DND-41 (cell line): Measurements from ENCODE around the gene INMT.

ENCODE experiments used
- ATAC-seq: fragments of 200-7000 bp; cut with Tn5 transposase; 3 replicates; pipeline ENCODE4 v1.9.1; 2021; ENCODE audit warnings: low read depth; ENCODE audit not compliant: insufficient read depth
- DNase-seq: peaks from one replicate; pipeline ENCODE4 v3.0.0-alpha.2; 2020
- H2AFZ ChIP-seq: 2 replicates; pipeline ENCODE4 v1.6.0; 2012; ENCODE audit warnings: low read depth, low read length
- H3K27ac ChIP-seq: 2 replicates; pipeline ENCODE4 v1.5.1; 2012; ENCODE audit warnings: low read length, inconsistent platforms
- H3K27me3 ChIP-seq: fragments of 200-600 bp; sonication (generic); 2 replicates; pipeline ENCODE4 v1.6.0; 2012; ENCODE audit warnings: low read length, mild to moderate bottlenecking, inconsistent platforms; ENCODE audit not compliant: insufficient read depth, poor library complexity
- H3K36me3 ChIP-seq: 2 replicates; pipeline ENCODE4 v1.5.1; 2012; ENCODE audit warnings: low read length, inconsistent platforms; ENCODE audit not compliant: insufficient read depth
- H3K4me1 ChIP-seq: 2 replicates; pipeline ENCODE4 v1.5.1; 2012; ENCODE audit warnings: mild to moderate bottlenecking, low read length; ENCODE audit not compliant: insufficient read depth
- H3K4me2 ChIP-seq: 2 replicates; pipeline ENCODE4 v1.6.0; 2012; ENCODE audit warnings: mild to moderate bottlenecking, moderate library complexity, low read length, inconsistent platforms; ENCODE audit not compliant: insufficient read depth
- H3K4me3 ChIP-seq, 2 experiments: fragments of 200-600 bp in 1 of 2; shearing (Covaris generic) in 1 of 2; 2 replicates each; pipeline ENCODE4 v1.5.1; 2012 to 2016; ENCODE audit warnings: inconsistent platforms in 2 of 2, low read length in 2 of 2, mild to moderate bottlenecking in 2 of 2, low read depth in 1 of 2, moderate library complexity in 1 of 2
- H3K79me2 ChIP-seq: 2 replicates; pipeline ENCODE4 v1.6.0; 2012; ENCODE audit warnings: low read length, inconsistent platforms; ENCODE audit not compliant: insufficient read depth
- H3K9ac ChIP-seq: 2 replicates; pipeline ENCODE4 v1.6.0; 2012; ENCODE audit warnings: low read depth, mild to moderate bottlenecking, inconsistent platforms, low read length, moderate library complexity
- H3K9me3 ChIP-seq: 2 replicates; pipeline ENCODE4 v1.5.1; 2012; ENCODE audit warnings: low read length, moderate library complexity, mild to moderate bottlenecking, inconsistent platforms; ENCODE audit not compliant: insufficient read depth, severe bottlenecking
- H4K20me1 ChIP-seq: 2 replicates; pipeline ENCODE4 v1.6.0; 2012; ENCODE audit warnings: low read length; ENCODE audit not compliant: insufficient read depth
- EZH2 ChIP-seq: IDR thresholded peaks from 3 replicates; pipeline ENCODE4 v1.6.1; 2012; ENCODE audit warnings: borderline replicate concordance, low read depth, mild to moderate bottlenecking, moderate library complexity, low read length, inconsistent platforms; ENCODE audit not compliant: severe bottlenecking
- TF ChIP-seq, protein P1 (sequence below): IDR thresholded peaks from 2 replicates; pipeline ENCODE4 v1.5.1; 2012; ENCODE audit warnings: borderline replicate concordance, low read length, moderate library complexity, mild to moderate bottlenecking; ENCODE audit not compliant: poor library complexity, severe bottlenecking; ENCODE audit errors: extremely low read depth

Gene INMT

DNA sequence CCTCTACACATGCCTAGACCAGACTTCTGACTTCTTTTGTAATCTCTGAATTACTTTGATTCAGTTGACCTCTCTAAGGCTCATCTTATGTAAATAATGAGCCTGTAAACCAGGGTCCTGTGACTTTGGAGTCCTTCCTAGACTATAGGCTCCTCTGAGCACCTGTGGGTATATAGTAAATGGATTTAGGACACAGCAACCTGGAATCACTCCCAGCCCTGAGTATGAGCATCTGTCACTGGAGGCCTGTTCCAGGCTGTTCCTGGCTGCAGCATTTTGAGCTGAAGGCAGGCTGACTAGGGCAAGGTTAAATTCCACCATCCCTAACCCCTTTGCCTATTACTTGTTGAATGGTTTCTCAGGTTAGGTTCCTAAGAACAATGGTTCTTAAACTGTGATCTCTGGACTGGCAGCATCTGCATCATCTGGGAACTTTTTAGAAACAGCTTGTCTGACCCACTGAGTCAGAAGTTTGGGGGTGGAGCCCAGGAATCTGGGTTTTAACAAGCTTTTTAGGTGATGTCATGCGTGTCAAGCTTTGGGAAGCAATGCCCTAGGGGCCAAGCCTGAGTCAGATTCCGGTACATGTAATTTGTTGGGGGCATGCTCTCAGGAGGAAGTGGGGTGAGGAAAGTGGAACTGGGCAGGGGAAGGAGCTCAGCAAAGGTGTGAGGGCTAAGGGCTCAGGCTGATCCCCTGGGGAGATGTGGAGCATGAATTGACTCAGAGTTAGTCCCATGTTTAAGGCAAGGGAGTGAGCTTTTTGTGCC, 47.5 kb downstream of the INMT start:
- Histone ChIP-seq H3K4me3 (no peak overlapping the region), H3K9ac (no peak overlapping the region), H3K4me2 (no peak overlapping the region)

GRCh38 chr7:30799976-30800661, 48.2 kb downstream of the INMT start:
- Histone ChIP-seq H3K9me3 (no peaks in the 10 kb centered on the region), H3K4me3 (no peak overlapping the region), H4K20me1 (peaks cover 12% of the 10 kb centered on the region; the same call in 1 of the 2 replicates), H3K9ac (no peak overlapping the region; the same call in 1 of the 2 replicates), H3K27ac (no peak overlapping the region), H3K4me2 (no peak overlapping the region), H3K36me3 (no peaks in the 10 kb centered on the region), H3K27me3 (no peaks in the 10 kb centered on the region), H2AFZ (no peak overlapping the region), H3K79me2 (no peaks in the 10 kb centered on the region), H3K4me1 (peaks cover 48% of the 10 kb centered on the region)
- TF ChIP-seq, protein P1, sequence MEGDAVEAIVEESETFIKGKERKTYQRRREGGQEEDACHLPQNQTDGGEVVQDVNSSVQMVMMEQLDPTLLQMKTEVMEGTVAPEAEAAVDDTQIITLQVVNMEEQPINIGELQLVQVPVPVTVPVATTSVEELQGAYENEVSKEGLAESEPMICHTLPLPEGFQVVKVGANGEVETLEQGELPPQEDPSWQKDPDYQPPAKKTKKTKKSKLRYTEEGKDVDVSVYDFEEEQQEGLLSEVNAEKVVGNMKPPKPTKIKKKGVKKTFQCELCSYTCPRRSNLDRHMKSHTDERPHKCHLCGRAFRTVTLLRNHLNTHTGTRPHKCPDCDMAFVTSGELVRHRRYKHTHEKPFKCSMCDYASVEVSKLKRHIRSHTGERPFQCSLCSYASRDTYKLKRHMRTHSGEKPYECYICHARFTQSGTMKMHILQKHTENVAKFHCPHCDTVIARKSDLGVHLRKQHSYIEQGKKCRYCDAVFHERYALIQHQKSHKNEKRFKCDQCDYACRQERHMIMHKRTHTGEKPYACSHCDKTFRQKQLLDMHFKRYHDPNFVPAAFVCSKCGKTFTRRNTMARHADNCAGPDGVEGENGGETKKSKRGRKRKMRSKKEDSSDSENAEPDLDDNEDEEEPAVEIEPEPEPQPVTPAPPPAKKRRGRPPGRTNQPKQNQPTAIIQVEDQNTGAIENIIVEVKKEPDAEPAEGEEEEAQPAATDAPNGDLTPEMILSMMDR: no peak
- TF ChIP-seq EZH2: no peak
- DNase-seq (no peak), ATAC-seq (no peak)

More for the DNA sequence above, 47.5 kb downstream of the INMT start:
- Histone ChIP-seq H2AFZ (no peak overlapping the region), H3K4me1 (peaks cover 53% of the 10 kb centered on the region), H3K36me3 (no peaks in the 10 kb centered on the region), H3K27me3 (no peaks in the 10 kb centered on the region), H3K9me3 (no peaks in the 10 kb centered on the region), H4K20me1 (peaks cover 12% of the 10 kb centered on the region; the same call in 1 of the 2 replicates), H3K79me2 (no peaks in the 10 kb centered on the region), H3K27ac (no peak overlapping the region)
- no peak for TF ChIP-seq EZH2
- TF ChIP-seq, protein P1: no peak
- DNase-seq (no peak), ATAC-seq (no peak)

- no peaks in the 10 kb centered on the region for H3K79me2 ChIP-seq
- ATAC-seq (peak; percentile 73), DNase-seq (peak; percentile 52)
- H3K4me3 ChIP-seq: no peak overlapping the region
- H3K27me3 ChIP-seq: no peaks in the 10 kb centered on the region
- H3K36me3 ChIP-seq: no peaks in the 10 kb centered on the region
- H2AFZ ChIP-seq: no peak overlapping the region
- peaks cover 12% of the 10 kb centered on the region; the same call in 1 of the 2 replicates for H4K20me1 ChIP-seq
- no peak for TF ChIP-seq EZH2
- TF ChIP-seq, protein P1: peak; percentile 81
- H3K9me3 ChIP-seq: no peaks in the 10 kb centered on the region
- H3K4me1 ChIP-seq: peaks cover 41% of the 10 kb centered on the region
- H3K9ac ChIP-seq: no peak overlapping the region
- no peak overlapping the region for H3K4me2 ChIP-seq
- H3K27ac ChIP-seq: no peak overlapping the region
These were observed 48.9 kb downstream of the INMT start for GRCh38 chr7:30800785-30801252.
